Stimulated activated CD8-positive, alpha-beta memory T cell treated with anti-CD3 and anti-CD28 coated beads, Interleukin-15, amount 100 ng/mL, for 48 hours (primary cell): Measurements from ENCODE around the gene ESPL1.

Source experiments
- DNase-seq, 2 donors: peaks; one replicate each; pipeline ENCODE4 v3.0.0-alpha.2; 2020; ENCODE audit warnings: low read depth in 2 of 2

ESPL1 gene

GRCh38 chr12:53231671-53231920 lies 36.5 kb upstream of the ESPL1 start:
- DNase-seq, result no peak

- DNase-seq, result peak; percentile 49 to 60
Measured at GRCh38 chr12:53231921-53232645, 36.0 kb upstream of the ESPL1 start, which contains the start of gene RARG. RARG (minus strand) TSS chr12:53232209; CDS start chr12:53227545, 4,664 bp downstream.

- no peak for DNase-seq
Measured at GRCh38 chr12:53232646-53233461, 35.2 kb upstream of the ESPL1 start.

DNA sequence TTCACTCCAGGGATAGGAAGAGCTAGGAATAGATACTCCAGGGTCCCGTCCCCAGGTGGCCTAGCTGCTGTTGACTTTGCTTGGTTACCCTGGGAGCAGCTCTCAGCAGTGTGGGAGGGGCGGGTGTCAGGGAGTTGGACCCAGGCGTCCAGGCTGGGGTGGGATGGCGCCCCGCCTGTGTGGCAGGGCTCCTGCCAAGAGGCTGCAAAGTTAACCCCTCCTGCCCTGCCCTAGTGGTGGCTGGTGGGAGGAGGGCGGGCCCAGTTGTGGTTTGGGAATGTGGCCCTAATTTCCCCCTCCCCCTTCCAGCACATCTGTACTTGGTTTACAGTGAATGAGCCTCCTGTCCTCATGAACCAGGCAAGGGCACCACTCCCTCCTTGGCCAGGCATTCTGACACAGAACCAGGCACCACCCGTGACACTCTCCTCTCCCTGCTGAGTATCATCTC lies 34.4 kb upstream of the ESPL1 start:
- DNase-seq, result no peak

DNA sequence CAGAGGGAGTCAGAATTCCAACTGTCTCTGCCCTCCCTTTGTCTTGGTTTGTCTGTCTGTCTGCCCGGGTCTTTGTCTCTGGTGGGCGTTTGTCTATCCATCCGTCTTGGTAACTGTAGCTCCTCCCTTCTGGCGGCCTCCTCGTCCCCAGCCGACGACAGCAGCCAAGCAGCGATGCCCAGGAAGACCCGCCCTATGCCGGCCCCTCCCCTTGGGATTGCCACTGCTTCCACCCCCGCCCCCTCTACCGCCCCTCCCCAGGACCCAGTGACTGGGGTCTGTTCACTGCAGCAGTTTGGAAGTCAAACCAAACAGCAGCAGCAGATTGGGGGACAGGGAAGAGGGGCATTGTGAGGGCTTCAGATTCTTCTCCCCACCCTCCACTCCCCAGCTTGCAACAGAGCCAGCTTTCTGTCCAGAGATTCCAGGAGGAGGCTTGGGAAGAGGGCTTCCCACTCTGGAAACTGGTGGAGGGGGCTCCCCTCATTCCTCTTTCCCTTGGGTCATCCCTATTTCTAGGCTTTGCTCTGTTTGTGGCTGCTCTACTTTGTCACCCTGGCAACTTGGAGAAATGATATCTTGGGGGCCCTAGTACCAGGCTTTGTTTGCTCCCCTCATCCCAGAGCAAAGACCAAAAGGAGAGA lies 33.7 kb upstream of the ESPL1 start:
- DNase-seq, result no peak

- no peak for DNase-seq
Measured at GRCh38 chr12:53235164-53235563, 32.9 kb upstream of the ESPL1 start.

GRCh38 chr12:53235742-53236442 lies 32.2 kb upstream of the ESPL1 start:
- DNase-seq, result no peak

DNA sequence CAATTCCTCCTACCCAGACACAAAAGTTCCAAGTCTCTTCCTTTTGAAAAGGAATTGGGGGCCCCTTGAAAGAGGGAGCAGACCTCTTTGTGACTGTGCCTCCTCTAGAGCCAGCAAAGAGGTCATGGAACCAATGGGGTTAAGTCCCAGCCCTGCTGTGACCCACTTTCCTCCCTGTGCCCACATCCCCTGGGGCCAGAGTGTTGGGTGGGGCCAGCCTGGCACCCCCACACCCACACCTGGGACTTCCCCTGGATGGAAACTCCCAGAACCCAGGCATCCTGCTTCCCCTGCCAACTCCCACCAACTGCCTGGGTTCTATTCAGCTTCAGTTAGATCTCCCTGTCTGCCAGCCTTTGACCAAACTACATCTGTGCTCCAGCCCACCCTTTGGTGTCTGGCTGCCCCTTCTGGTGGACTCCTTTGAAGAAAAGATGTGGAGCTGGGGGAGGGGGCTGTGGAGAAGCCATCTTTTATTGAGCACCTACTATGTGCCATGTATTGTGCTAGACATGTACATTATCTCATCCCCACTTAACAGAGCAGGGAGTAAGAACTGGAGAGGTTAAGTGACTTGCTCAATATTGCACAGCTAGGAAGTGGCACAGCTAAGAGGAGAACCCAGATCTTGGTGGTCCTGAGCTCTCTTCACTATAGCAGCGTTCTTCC lies 31.5 kb upstream of the ESPL1 start:
- DNase-seq, result no peak

DNA sequence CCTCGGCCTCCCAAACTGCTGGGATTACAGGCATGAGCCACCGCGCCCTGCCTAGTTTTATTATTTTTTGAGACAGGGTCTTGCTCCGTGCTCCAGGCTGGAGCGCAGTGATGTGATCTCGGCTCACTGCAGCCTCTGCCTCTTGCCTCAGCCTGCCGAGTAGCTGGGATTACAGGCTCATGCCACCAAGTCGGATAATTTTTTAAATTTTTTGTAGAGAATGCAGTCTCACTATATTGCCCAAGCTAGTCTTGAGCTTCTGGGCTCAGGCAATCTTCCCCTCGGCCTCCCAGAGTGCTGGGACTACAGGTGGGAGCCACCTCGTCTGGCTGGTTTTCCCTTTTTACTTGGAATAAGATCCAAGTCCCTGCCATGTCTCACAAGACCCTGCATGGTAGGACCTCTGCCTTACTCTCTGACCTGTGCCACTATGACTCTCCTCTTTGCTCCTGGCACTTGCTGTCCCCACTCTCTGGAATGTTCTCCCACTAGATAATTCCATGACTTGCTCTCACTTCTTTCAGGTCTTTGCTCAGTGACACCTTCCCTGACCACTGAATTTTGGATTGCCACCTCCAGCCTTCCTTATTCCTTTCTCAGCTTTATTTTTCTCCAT lies 28.3 kb upstream of the ESPL1 start:
- no peak for DNase-seq

- no peak for DNase-seq
Measured at GRCh38 chr12:53241623-53242412, 26.3 kb upstream of the ESPL1 start.

GRCh38 chr12:53244337-53244736 lies 23.8 kb upstream of the ESPL1 start:
- DNase-seq, result no peak

DNA sequence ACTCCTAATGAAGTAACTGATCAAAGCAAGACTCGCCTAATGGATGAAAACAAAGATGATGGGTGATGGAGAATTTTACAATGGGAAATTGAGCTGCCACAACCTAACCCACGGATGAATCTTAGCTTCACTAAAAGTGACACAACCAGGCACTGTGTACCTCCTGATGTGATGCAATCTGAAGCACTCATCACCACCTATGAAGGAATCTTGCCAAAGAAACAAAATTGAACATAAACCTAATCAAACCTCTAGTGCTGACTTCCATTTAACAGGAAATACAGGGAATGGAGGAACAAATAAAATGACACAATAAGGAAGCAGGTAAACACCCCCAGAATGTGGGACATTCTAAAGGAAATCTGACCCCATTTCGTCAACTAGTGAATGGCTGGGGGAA lies 22.8 kb upstream of the ESPL1 start:
- no peak for DNase-seq

DNA sequence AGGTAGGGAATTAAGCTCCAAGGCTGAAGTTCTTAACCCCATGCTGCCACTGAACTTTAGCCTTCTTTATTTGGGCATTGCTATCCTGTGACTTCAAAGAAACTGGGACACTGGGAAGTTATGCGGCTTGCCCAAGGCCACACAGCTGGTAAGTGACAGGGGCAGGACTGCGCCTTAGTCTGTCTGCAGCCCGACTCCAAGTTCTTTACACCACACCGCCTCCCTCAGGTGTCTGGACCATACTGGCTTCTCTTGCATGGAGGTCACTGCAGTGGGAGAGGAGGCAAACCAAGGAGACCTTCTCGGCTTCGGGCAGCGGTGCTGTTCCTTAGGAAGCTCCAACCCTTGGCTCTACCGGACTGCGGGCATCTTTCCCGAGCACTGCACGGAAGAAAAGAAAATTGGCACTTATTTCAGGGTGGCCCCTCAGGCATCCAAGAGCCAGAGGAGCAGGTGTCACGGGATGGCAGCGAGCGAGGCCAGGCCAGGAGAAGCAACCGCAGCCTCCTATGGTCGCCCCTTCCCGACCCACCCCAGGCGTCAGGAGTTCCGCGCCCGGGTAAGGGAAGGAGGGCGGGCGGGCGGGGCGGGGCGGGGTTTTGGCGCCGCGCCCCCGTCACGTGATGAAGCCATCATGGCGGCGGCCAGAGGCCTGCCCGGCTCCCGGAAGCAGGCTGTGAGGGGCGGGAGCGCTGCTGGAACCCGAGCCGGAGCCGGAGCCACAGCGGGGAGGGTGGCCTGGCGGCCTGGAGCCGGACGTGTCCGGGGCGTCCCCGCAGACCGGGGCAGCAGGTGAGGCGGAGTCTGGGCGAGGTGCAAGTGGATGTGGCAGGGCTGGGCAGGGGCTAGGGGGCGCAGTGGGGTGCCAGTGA lies 16.4 kb upstream of the ESPL1 start:
- peak; percentile 58 for DNase-seq

GRCh38 chr12:53252349-53252916 lies 15.7 kb upstream of the ESPL1 start:
- no peak for DNase-seq

- no peak for DNase-seq
Measured at GRCh38 chr12:53253298-53253697, 14.8 kb upstream of the ESPL1 start.

GRCh38 chr12:53254816-53255545 lies 13.1 kb upstream of the ESPL1 start:
- no peak for DNase-seq

GRCh38 chr12:53255996-53256395 lies 12.1 kb upstream of the ESPL1 start:
- no peak for DNase-seq
